Panc1 (cell line): Measurements from ENCODE around the gene C11orf42. TPM values are rescaled to one million over a fixed set of nuclear protein-coding genes. Genes with fewer than 3 reads are reported as not detected.

Source experiments
- ATAC-seq: fragments of 200-7000 bp; cut with Tn5 transposase; 2 replicates; pipeline ENCODE4 v1.9.1; 2020; ENCODE audit warnings: mild to moderate bottlenecking, moderate library complexity
- BruUV-seq: library from RNA; stranded (reverse); fragments of 400-500 nt; replicated peaks from 2 replicates; lab custom pipeline; 2021; lab: Mats Ljungman, UMichigan
- CTCF ChIA-PET: fragments of 300-600 bp; sonication (Branson Sonifier 250); formaldehyde crosslinking; loops from one replicate; lab custom pipeline; 2022; ENCODE audit warnings: antibody characterized with exemption; lab: Charles Lee
- POLR2A ChIA-PET: fragments of 300-600 bp; sonication (Branson Sonifier 250); formaldehyde crosslinking; loops from one replicate; lab custom pipeline; 2022; ENCODE audit warnings: antibody characterized with exemption; lab: Charles Lee
- DNase-seq: peaks from one replicate; pipeline ENCODE4 v3.0.0-alpha.2; 2010; ENCODE audit warnings: low read depth, low spot score
- H3K27ac ChIP-seq: 2 replicates; pipeline ENCODE4 v1.5.1; 2011; ENCODE audit warnings: mild to moderate bottlenecking, low read length, inconsistent platforms
- H3K27me3 ChIP-seq: fragments of 200-500 bp; sonication (Bioruptor generic); 2 replicates; pipeline ENCODE4 v1.6.0; 2014; ENCODE audit warnings: low read length, inconsistent platforms; ENCODE audit not compliant: control insufficient read depth, insufficient read depth
- H3K36me3 ChIP-seq: fragments of 200-500 bp; sonication (Bioruptor generic); 2 replicates; pipeline ENCODE4 v1.5.1; 2014; ENCODE audit warnings: inconsistent platforms, mild to moderate bottlenecking, low read length, moderate library complexity; ENCODE audit not compliant: control insufficient read depth, insufficient read depth
- H3K4me1 ChIP-seq: 2 replicates; pipeline ENCODE4 v1.5.1; 2011; ENCODE audit warnings: inconsistent platforms, mild to moderate bottlenecking, low read length, moderate library complexity; ENCODE audit not compliant: control insufficient read depth, insufficient read depth
- H3K4me3 ChIP-seq, 2 experiments: 2 replicates each; pipeline ENCODE4 v1.5.1; 2011 to 2012; ENCODE audit warnings: low read depth in 2 of 2, low read length in 2 of 2, mild to moderate bottlenecking in 2 of 2, inconsistent platforms in 1 of 2, moderate library complexity in 1 of 2
- H3K9me3 ChIP-seq: fragments of 200-500 bp; sonication (Bioruptor generic); 2 replicates; pipeline ENCODE4 v1.5.1; 2014; ENCODE audit warnings: low read depth, mild to moderate bottlenecking, inconsistent platforms, low read length, moderate library complexity; ENCODE audit not compliant: control insufficient read depth, insufficient read depth
- POLR2AphosphoS5 ChIP-seq: IDR thresholded peaks from 2 replicates; pipeline ENCODE4 v1.6.1; 2012; ENCODE audit warnings: mild to moderate bottlenecking, low read depth, low read length, moderate library complexity
- REST ChIP-seq, 2 experiments: IDR thresholded peaks; 2 replicates each; pipeline ENCODE4 v1.6.1; 2011 to 2012; ENCODE audit warnings: low read depth in 2 of 2, control low read depth in 1 of 2, low read length in 1 of 2, mild to moderate bottlenecking in 1 of 2, moderate library complexity in 1 of 2; ENCODE audit not compliant: insufficient read depth in 1 of 2
- SIN3A ChIP-seq: IDR thresholded peaks from 2 replicates; pipeline ENCODE4 v1.6.1; 2012; ENCODE audit warnings: low read depth, mild to moderate bottlenecking, low read length, moderate library complexity, borderline replicate concordance; ENCODE audit not compliant: insufficient read depth
- TCF7L2 ChIP-seq: IDR thresholded peaks from 2 replicates; pipeline ENCODE4 v1.6.1; 2011; ENCODE audit warnings: mild to moderate bottlenecking, low read depth, low read length, inconsistent platforms
- in situ Hi-C: cut with HindIII; loops from 2 replicates; pipeline ENCODE4 v1.10.0; 2016; ENCODE audit warnings: low sequenced_read_pairs, low pct_unique_long_range_greater_than_20kb
- intact Hi-C: fragments of 100-400 bp; cut with micrococcal nuclease; formaldehyde crosslinking; loops from one replicate; pipeline ENCODE4 v1.10.0; 2022; ENCODE audit not compliant: unreplicated experiment
- total RNA-seq: library from RNA; stranded (reverse); gene quantifications from one replicate; pipeline ENCODE4 v1.2.1, GENCODE V29; 2021; ENCODE audit not compliant: unreplicated experiment
- TF ChIP-seq, protein P1 (sequence below): fragments of 450-650 bp; IDR thresholded peaks from 2 replicates; pipeline ENCODE4 v1.5.1; 2017; ENCODE audit warnings: mild to moderate bottlenecking

The C11orf42 gene
- total RNA-seq, 1 experiment from 2014 or later, result not detected

DNA sequence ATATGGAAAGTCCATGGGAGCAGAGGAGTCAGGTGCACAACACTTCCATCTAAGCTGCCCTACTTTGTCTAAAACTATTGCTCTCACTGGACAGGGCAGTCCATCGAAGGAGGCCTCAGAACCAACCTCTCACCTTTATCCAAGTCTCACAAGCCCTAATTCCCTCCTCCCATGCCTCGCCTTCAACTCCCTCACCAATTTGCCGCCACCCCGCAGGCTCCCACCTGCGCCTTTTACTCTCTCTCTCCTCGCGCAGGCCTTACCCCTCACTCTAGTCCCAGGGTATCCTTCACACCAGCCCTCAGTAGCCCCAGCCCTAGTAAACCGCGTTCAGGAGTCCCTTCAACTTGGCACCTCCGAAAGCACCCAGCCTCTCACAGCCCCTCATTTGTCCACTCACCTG lies 28.6 kb downstream of the C11orf42 start:
- ChIA-PET CTCF (interaction anchor here (0.6 to 1.6 kb wide), 2 partner anchors 55 to 129 kb away, joined by 5 to 8 read pairs; no protein-coding TSS in a partner anchor), POLR2A (interaction anchor here (0.7 kb wide), 1 partner anchor 18 kb away, joined by 3 read pairs; no protein-coding TSS in a partner anchor)
- H3K36me3 ChIP-seq, result no peaks in the 10 kb centered on the region; the same call in 1 of the 2 replicates
- peak overlapping the region; percentile 66 to 81 for H3K4me3 ChIP-seq
- BruUV-seq, result no TSS peak
- no peak for TF ChIP-seq REST (IDR thresholded peaks at IDR 0.05; ENCODE audit: insufficient read depth in 1 of 2, low read depth in 2 of 2, low read length in 1 of 2)
- no peak for TF ChIP-seq SIN3A
- no peak for TF ChIP-seq POLR2AphosphoS5
- TF ChIP-seq, protein P1, sequence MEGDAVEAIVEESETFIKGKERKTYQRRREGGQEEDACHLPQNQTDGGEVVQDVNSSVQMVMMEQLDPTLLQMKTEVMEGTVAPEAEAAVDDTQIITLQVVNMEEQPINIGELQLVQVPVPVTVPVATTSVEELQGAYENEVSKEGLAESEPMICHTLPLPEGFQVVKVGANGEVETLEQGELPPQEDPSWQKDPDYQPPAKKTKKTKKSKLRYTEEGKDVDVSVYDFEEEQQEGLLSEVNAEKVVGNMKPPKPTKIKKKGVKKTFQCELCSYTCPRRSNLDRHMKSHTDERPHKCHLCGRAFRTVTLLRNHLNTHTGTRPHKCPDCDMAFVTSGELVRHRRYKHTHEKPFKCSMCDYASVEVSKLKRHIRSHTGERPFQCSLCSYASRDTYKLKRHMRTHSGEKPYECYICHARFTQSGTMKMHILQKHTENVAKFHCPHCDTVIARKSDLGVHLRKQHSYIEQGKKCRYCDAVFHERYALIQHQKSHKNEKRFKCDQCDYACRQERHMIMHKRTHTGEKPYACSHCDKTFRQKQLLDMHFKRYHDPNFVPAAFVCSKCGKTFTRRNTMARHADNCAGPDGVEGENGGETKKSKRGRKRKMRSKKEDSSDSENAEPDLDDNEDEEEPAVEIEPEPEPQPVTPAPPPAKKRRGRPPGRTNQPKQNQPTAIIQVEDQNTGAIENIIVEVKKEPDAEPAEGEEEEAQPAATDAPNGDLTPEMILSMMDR, result no peak
- no peak for TF ChIP-seq TCF7L2
- DNase-seq (no peak), ATAC-seq (peak; percentile 4)
- intact Hi-C loops, result no loop called here
- in situ Hi-C loops, result no loop called here
- peaks cover 11% of the 10 kb centered on the region for H3K4me1 ChIP-seq
- H3K27me3 ChIP-seq, result peaks cover 3% of the 10 kb centered on the region; the same call in 1 of the 2 replicates
- no peaks in the 10 kb centered on the region for H3K9me3 ChIP-seq
- H3K27ac ChIP-seq, result peak overlapping the region; percentile 81

DNA sequence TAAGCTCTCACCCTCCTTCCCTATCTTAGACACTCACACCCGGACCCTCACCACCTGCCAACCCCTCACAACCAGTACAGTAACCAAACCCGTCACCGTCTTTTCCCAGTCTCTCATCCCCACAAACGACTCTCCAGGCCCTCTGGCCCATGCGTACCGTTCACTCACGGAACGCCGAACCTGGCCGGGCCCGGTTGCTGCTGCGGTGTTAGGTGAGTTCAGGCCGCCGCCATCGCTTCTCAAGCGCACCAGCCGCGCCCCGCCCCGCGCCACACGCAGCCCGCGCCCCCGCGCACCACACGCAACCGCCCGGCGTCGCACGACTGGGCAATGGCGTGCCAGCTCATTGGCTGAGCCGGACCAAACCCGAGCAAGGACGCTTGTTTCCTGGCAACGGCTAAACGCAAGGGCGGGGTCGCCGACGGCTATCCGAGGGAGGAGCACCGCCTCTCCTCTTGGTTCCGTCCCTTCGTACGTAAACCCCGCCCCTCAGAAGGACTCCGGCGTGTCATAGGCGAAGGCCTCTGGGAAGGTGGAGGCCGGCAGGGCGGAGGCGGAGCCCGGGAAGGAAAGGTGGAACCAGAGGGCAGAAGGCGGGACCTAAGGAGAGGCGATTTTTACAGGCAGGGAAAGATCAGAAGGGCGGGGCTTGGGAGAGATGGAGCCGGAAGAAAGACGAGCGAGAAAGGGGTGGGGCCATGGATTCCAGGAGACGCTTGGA lies 29.2 kb downstream of the C11orf42 start, which contains the start of gene FHIP1B:
Gene FHIP1B, minus strand, starts transcription at position 250 of the 721 bp plus-strand sequence. CDS start 10,120 bp downstream, outside the sequence.
- ChIA-PET CTCF (interaction anchor here (0.6 to 1.6 kb wide), 2 partner anchors 54 to 129 kb away, joined by 5 to 8 read pairs; no protein-coding TSS in a partner anchor), POLR2A (interaction anchor here (0.7 kb wide), 1 partner anchor 18 kb away, joined by 3 read pairs; no protein-coding TSS in a partner anchor)
- TF ChIP-seq REST (IDR thresholded peaks at IDR 0.05; ENCODE audit: insufficient read depth in 1 of 2, low read depth in 2 of 2, low read length in 1 of 2), result peak in 1 of 2 experiments; percentile 61; a peak in 1 of 4 replicates
- 0 out of 2 replicates have a peak, but pooled peaks have one; percentile 12 for TF ChIP-seq TCF7L2
- peak; percentile 90 for TF ChIP-seq SIN3A
- TF ChIP-seq, protein P1, result no peak
- peak; percentile 77 for TF ChIP-seq POLR2AphosphoS5
- peak within 1 kb of the TSS; percentile 90 for H3K27ac ChIP-seq
- intact Hi-C loops, result no loop called here
- H3K4me3 ChIP-seq, result peak within 1 kb of the TSS; percentile 66 to 91
- peaks cover 11% of the 10 kb centered on the region for H3K4me1 ChIP-seq
- in situ Hi-C loops, result no loop called here
- DNase-seq (peak; percentile 100), ATAC-seq (peak; percentile 96)
- H3K27me3 ChIP-seq, result peaks cover 3% of the 10 kb centered on the region; the same call in 1 of the 2 replicates
- no peaks in the 10 kb centered on the region; the same call in 1 of the 2 replicates for H3K36me3 ChIP-seq
- no peaks in the 10 kb centered on the region for H3K9me3 ChIP-seq
- BruUV-seq, result no TSS peak
